C4-2B (cell line): ENCODE measurements around the gene PELI2.

Source experiments
- ZFX ChIP-seq: fragments of 450-650 bp; IDR thresholded peaks from 2 replicates; pipeline ENCODE4 v1.6.1; 2017
- TF ChIP-seq, protein P1 (sequence below): fragments of 450-650 bp; conservative IDR thresholded peaks from 2 replicates; pipeline ENCODE4 v1.5.1; 2017; ENCODE audit warnings: mild to moderate bottlenecking

DNA sequence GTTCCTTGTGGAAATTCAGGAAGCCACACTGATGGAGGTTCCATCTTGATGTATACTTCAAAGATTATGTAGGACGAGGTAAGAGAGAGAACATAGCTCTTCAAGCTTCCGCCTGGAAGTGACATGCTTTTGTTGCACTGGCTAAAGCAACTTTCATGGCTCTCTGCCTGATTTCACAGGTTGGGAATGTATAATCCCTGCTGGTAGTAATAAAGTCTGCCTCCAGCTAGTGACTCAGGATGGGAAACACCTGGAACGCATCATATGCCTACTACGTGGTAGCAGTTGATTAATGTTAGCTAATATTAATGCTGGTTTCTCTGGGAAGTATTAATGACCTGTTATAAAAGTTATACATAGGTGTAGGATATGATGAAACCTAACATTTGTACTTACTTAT lies 71.1 kb downstream of the PELI2 start:
- TF ChIP-seq, protein P1, sequence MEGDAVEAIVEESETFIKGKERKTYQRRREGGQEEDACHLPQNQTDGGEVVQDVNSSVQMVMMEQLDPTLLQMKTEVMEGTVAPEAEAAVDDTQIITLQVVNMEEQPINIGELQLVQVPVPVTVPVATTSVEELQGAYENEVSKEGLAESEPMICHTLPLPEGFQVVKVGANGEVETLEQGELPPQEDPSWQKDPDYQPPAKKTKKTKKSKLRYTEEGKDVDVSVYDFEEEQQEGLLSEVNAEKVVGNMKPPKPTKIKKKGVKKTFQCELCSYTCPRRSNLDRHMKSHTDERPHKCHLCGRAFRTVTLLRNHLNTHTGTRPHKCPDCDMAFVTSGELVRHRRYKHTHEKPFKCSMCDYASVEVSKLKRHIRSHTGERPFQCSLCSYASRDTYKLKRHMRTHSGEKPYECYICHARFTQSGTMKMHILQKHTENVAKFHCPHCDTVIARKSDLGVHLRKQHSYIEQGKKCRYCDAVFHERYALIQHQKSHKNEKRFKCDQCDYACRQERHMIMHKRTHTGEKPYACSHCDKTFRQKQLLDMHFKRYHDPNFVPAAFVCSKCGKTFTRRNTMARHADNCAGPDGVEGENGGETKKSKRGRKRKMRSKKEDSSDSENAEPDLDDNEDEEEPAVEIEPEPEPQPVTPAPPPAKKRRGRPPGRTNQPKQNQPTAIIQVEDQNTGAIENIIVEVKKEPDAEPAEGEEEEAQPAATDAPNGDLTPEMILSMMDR, result no peak
- TF ChIP-seq ZFX, result no peak
